ENCODE results near the gene MICALL1. TPM values are rescaled to one million over a fixed set of nuclear protein-coding genes. Genes with fewer than 3 reads are reported as not detected.

MICALL1 gene
- total and polyA plus RNA-seq, 7 donors = 8.4 to 109 (median 23.9) TPM

GRCh38 chr22:37985751-37986281 lies 79.7 kb downstream of the MICALL1 start:
- intact Hi-C loops (cut with DNase I) = no loop called here
- no peaks in the 10 kb centered on the region for H3K9me3 ChIP-seq
- no peak for TF ChIP-seq POLR2A (IDR thresholded peaks at IDR 0.05)
- TF ChIP-seq EP300 (IDR thresholded peaks at IDR 0.05) = no peak
- no peak for TF ChIP-seq CTCF (IDR thresholded peaks at IDR 0.05)
- TF ChIP-seq POLR2AphosphoS5 (IDR thresholded peaks at IDR 0.05) = no peak

GRCh38 chr22:37986371-37986770 lies 80.3 kb downstream of the MICALL1 start:
- TF ChIP-seq POLR2AphosphoS5 (IDR thresholded peaks at IDR 0.05) = no peak
- TF ChIP-seq POLR2A (IDR thresholded peaks at IDR 0.05) = no peak
- TF ChIP-seq EP300 (IDR thresholded peaks at IDR 0.05) = no peak
- no peak for TF ChIP-seq CTCF (IDR thresholded peaks at IDR 0.05)
- peak overlapping the region; percentile 41 to 65 (median 52) for H3K27ac ChIP-seq

More at GRCh38 chr22:37985751-37986281, 79.7 kb downstream of the MICALL1 start:
- Histone ChIP-seq H3K4me3 (peak overlapping the region in 3 of 4 donors; percentile 20 to 30 (median 27)), H3K27ac (peak overlapping the region; percentile 41 to 65 (median 52)), H3K27me3 (no peaks in the 10 kb centered on the region), H3K4me1 (no peaks in the 10 kb centered on the region), H3K36me3 (no peaks in the 10 kb centered on the region)
- DNase-seq = no peak
- 88 to 89% methylated on average over 27 of the region's 27 CpGs for WGBS, 2 donors

GRCh38 chr22:37989146-37990045 lies 83.3 kb downstream of the MICALL1 start:
- TF ChIP-seq EP300 (IDR thresholded peaks at IDR 0.05) (no peak), CTCF (IDR thresholded peaks at IDR 0.05) (no peak), POLR2A (IDR thresholded peaks at IDR 0.05) (no peak), POLR2AphosphoS5 (IDR thresholded peaks at IDR 0.05) (no peak)
- Histone ChIP-seq H3K27ac (peak overlapping the region in 1 of 4 donors; percentile 11), H3K36me3 (no peaks in the 10 kb centered on the region), H3K27me3 (no peaks in the 10 kb centered on the region), H3K4me1 (no peaks in the 10 kb centered on the region), H3K9me3 (no peaks in the 10 kb centered on the region), H3K4me3 (no peak overlapping the region)
- DNase-seq = no peak
- intact Hi-C loops (cut with DNase I) = no loop called here
- WGBS, 2 donors = 87 to 92% methylated on average over 14 of the region's 14 CpGs

More at GRCh38 chr22:37986371-37986770, 80.3 kb downstream of the MICALL1 start:
- DNase-seq = no peak
- intact Hi-C loops (cut with DNase I) = no loop called here
- 78 to 92% methylated on average over 7 of the region's 7 CpGs for WGBS, 2 donors
- no peaks in the 10 kb centered on the region for H3K9me3 ChIP-seq
- H3K4me3 ChIP-seq = peak overlapping the region in 3 of 4 donors; percentile 20 to 30 (median 27)
- no peaks in the 10 kb centered on the region for H3K36me3 ChIP-seq
- no peaks in the 10 kb centered on the region for H3K27me3 ChIP-seq
- no peaks in the 10 kb centered on the region for H3K4me1 ChIP-seq

GRCh38 chr22:37990301-37990700 lies 84.2 kb downstream of the MICALL1 start:
- no peaks in the 10 kb centered on the region for H3K4me1 ChIP-seq
- no peak for TF ChIP-seq EP300 (IDR thresholded peaks at IDR 0.05)
- TF ChIP-seq CTCF (IDR thresholded peaks at IDR 0.05) = no peak
- TF ChIP-seq POLR2AphosphoS5 (IDR thresholded peaks at IDR 0.05) = no peak
- TF ChIP-seq POLR2A (IDR thresholded peaks at IDR 0.05) = no peak
- H3K4me3 ChIP-seq = no peak overlapping the region
- no peaks in the 10 kb centered on the region for H3K36me3 ChIP-seq
- intact Hi-C loops (cut with DNase I) = no loop called here
- H3K9me3 ChIP-seq = no peaks in the 10 kb centered on the region
- DNase-seq = no peak
- whole genome bisulfite sequencing, 2 donors = 75 to 79% methylated on average over 5 of the region's 5 CpGs
- no peaks in the 10 kb centered on the region for H3K27me3 ChIP-seq
- no peak overlapping the region for H3K27ac ChIP-seq

All from sigmoid colon (tissue), 7 donors.